ENCODE measurements around the gene CREB5.
"Not testable (repeated sequence)": the region's sequence is repeated elsewhere in the genome, so short reads cannot be mapped to it uniquely, and the experiment has no call there.

CREB5 gene

GRCh38 chr7:28811701-28812430, 399.5 kb downstream of the CREB5 start:
- DNase-seq (ENCODE audit: low read depth in 2 of 2): no peak

GRCh38 chr7:28812616-28813015, 400.3 kb downstream of the CREB5 start:
- no peak for DNase-seq (ENCODE audit: low read depth in 2 of 2)

GRCh38 chr7:28813243-28813962, 401.1 kb downstream of the CREB5 start:
- no peak for DNase-seq (ENCODE audit: low read depth in 2 of 2)

- DNase-seq (ENCODE audit: low read depth in 2 of 2): no peak
Observed at GRCh38 chr7:28815369-28815927, 403.1 kb downstream of the CREB5 start.

GRCh38 chr7:28815928-28816373, 403.6 kb downstream of the CREB5 start:
- DNase-seq (ENCODE audit: low read depth in 2 of 2): no peak

GRCh38 chr7:28818996-28819395, 406.7 kb downstream of the CREB5 start:
- no peak for DNase-seq (ENCODE audit: low read depth in 2 of 2)

GRCh38 chr7:28823582-28823981, 411.3 kb downstream of the CREB5 start:
- no peak for DNase-seq (ENCODE audit: low read depth in 2 of 2)

- not testable (repeated sequence) for DNase-seq (ENCODE audit: low read depth in 2 of 2)
Observed at GRCh38 chr7:28825817-28826448, 413.6 kb downstream of the CREB5 start.

- DNase-seq (ENCODE audit: low read depth in 2 of 2): no peak
Observed at GRCh38 chr7:28830846-28831245, 418.5 kb downstream of the CREB5 start.

- no peak for DNase-seq (ENCODE audit: low read depth in 2 of 2)
Observed at GRCh38 chr7:28832669-28833068, 420.4 kb downstream of the CREB5 start.

- no peak for DNase-seq (ENCODE audit: low read depth in 2 of 2)
Observed at GRCh38 chr7:28835800-28836199, 423.5 kb downstream of the CREB5 start.

GRCh38 chr7:28836716-28837115, 424.4 kb downstream of the CREB5 start:
- no peak for DNase-seq (ENCODE audit: low read depth in 2 of 2)

GRCh38 chr7:28837216-28837615, 424.9 kb downstream of the CREB5 start:
- no peak for DNase-seq (ENCODE audit: low read depth in 2 of 2)

GRCh38 chr7:28840592-28840995, 428.3 kb downstream of the CREB5 start:
- no peak for DNase-seq (ENCODE audit: low read depth in 2 of 2)

GRCh38 chr7:28841766-28842165, 429.4 kb downstream of the CREB5 start:
- no peak for DNase-seq (ENCODE audit: low read depth in 2 of 2)

- DNase-seq (ENCODE audit: low read depth in 2 of 2): no peak
Observed at GRCh38 chr7:28842769-28843295, 430.5 kb downstream of the CREB5 start.

GRCh38 chr7:28845106-28845505, 432.8 kb downstream of the CREB5 start:
- DNase-seq (ENCODE audit: low read depth in 2 of 2): no peak

GRCh38 chr7:28847176-28847575, 434.9 kb downstream of the CREB5 start:
- no peak for DNase-seq (ENCODE audit: low read depth in 2 of 2)

GRCh38 chr7:28847681-28848080, 435.4 kb downstream of the CREB5 start:
- no peak for DNase-seq (ENCODE audit: low read depth in 2 of 2)

- no peak for DNase-seq (ENCODE audit: low read depth in 2 of 2)
Observed at GRCh38 chr7:28848906-28849305, 436.6 kb downstream of the CREB5 start.

- no peak for DNase-seq (ENCODE audit: low read depth in 2 of 2)
Observed at GRCh38 chr7:28850699-28851098, 438.4 kb downstream of the CREB5 start.

GRCh38 chr7:28853150-28853549, 440.8 kb downstream of the CREB5 start:
- no peak for DNase-seq (ENCODE audit: low read depth in 2 of 2)
